ENCODE results near the gene ABCB7. TPM values are rescaled to one million over a fixed set of nuclear protein-coding genes. Genes with fewer than 3 reads are reported as not detected.

Gene ABCB7
- total and polyA plus RNA-seq, 2 experiments from 2014 or later = 26.3 to 64.2 TPM

DNA sequence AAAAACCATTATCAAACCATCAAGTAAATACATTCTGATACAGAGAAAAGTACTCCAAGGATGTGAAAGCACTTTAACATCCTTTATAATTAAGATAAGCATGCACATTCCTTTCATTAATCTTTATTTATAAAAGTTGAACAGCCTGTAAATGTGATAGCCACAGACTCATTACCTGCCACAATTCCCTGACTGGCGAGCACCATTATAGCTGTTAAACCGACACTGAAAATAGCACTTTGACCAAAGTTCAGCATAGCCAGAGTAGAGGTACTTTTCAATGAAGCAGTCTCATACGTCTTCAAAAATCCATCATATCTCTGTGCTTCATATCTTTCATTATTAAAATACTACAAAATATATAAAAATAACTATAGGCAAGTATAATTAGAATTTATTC lies 84.7 kb downstream of the ABCB7 start (continued):
- TF ChIP-seq, protein P1, sequence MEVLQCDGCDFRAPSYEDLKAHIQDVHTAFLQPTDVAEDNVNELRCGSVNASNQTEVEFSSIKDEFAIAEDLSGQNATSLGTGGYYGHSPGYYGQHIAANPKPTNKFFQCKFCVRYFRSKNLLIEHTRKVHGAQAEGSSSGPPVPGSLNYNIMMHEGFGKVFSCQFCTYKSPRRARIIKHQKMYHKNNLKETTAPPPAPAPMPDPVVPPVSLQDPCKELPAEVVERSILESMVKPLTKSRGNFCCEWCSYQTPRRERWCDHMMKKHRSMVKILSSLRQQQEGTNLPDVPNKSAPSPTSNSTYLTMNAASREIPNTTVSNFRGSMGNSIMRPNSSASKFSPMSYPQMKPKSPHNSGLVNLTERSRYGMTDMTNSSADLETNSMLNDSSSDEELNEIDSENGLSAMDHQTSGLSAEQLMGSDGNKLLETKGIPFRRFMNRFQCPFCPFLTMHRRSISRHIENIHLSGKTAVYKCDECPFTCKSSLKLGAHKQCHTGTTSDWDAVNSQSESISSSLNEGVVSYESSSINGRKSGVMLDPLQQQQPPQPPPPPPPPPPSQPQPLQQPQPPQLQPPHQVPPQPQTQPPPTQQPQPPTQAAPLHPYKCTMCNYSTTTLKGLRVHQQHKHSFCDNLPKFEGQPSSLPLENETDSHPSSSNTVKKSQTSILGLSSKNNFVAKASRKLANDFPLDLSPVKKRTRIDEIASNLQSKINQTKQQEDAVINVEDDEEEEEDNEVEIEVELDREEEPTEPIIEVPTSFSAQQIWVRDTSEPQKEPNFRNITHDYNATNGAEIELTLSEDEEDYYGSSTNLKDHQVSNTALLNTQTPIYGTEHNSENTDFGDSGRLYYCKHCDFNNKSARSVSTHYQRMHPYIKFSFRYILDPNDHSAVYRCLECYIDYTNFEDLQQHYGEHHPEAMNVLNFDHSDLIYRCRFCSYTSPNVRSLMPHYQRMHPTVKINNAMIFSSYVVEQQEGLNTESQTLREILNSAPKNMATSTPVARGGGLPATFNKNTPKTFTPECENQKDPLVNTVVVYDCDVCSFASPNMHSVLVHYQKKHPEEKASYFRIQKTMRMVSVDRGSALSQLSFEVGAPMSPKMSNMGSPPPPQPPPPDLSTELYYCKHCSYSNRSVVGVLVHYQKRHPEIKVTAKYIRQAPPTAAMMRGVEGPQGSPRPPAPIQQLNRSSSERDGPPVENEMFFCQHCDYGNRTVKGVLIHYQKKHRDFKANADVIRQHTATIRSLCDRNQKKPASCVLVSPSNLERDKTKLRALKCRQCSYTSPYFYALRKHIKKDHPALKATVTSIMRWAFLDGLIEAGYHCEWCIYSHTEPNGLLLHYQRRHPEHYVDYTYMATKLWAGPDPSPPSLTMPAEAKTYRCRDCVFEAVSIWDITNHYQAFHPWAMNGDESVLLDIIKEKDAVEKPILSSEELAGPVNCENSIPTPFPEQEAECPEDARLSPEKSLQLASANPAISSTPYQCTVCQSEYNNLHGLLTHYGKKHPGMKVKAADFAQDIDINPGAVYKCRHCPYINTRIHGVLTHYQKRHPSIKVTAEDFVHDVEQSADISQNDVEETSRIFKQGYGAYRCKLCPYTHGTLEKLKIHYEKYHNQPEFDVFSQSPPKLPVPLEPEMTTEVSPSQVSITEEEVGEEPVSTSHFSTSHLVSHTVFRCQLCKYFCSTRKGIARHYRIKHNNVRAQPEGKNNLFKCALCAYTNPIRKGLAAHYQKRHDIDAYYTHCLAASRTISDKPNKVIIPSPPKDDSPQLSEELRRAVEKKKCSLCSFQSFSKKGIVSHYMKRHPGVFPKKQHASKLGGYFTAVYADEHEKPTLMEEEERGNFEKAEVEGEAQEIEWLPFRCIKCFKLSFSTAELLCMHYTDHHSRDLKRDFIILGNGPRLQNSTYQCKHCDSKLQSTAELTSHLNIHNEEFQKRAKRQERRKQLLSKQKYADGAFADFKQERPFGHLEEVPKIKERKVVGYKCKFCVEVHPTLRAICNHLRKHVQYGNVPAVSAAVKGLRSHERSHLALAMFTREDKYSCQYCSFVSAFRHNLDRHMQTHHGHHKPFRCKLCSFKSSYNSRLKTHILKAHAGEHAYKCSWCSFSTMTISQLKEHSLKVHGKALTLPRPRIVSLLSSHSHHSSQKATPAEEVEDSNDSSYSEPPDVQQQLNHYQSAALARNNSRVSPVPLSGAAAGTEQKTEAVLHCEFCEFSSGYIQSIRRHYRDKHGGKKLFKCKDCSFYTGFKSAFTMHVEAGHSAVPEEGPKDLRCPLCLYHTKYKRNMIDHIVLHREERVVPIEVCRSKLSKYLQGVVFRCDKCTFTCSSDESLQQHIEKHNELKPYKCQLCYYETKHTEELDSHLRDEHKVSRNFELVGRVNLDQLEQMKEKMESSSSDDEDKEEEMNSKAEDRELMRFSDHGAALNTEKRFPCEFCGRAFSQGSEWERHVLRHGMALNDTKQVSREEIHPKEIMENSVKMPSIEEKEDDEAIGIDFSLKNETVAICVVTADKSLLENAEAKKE (CRISPR knock-in tag; IDR thresholded peaks at IDR 0.05) = no peak

DNA sequence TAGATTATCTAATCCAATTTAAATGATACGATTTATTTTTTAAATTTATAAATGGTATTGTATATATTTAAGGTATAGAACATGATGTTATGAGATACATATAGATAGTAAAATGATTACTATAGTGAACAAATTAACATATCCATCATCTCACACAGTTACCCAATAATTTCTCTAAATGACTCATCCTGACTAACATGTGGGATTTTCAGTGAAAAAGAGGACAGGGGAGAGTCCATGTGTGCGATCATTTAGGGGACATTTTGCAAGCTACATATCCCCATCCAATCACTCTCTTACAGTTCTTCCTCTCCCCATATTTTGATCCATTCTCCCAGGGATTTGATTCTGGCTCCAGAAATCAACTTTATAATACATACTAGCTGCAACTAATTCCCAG lies 88.2 kb downstream of the ABCB7 start:
- no peaks in the 10 kb centered on the region for H3K27me3 Mint-ChIP-seq (ENCODE audit: insufficient read depth, low read depth, poor library complexity)
- H3K27ac ChIP-seq (ENCODE audit: low read depth) = no peak overlapping the region
- ATAC-seq = no peak

DNA sequence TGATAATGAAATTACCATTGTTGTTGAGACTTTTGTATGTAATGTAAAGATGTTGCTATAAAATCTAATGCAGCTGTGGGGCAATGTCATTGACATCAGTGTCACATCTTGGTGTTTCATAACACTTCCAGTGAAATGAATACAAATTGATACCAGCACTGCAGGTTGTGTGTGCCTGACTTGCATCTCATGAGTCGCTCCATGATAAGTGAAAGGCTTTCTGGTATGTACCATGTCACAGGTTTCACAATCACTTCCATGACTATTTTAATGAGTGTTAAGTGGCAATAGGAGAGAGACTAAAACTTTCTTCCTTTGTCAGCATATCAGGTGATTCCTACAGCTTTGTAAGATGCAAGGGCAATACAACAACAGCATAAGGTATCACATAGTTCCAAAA lies 94.4 kb downstream of the ABCB7 start:
- H3K27ac Mint-ChIP-seq = no peak overlapping the region
- Histone ChIP-seq H3K4me1 (ENCODE audit: insufficient read depth) (no peaks in the 10 kb centered on the region), H3K9me2 (ENCODE audit: insufficient read depth) (no peaks in the 10 kb centered on the region), H3K4me3 (no peak overlapping the region), H3K27ac (ENCODE audit: low read depth) (no peak overlapping the region), H3K4me2 (no peak overlapping the region), H3F3A (replicated peaks; ENCODE audit: low read depth) (no peaks in the 10 kb centered on the region), H3K27me3 (ENCODE audit: insufficient read depth) (no peaks in the 10 kb centered on the region), H3K79me2 (replicated peaks; ENCODE audit: insufficient read depth) (no peaks in the 10 kb centered on the region), H4K20me1 (replicated peaks; ENCODE audit: insufficient read depth) (no peaks in the 10 kb centered on the region), H3K36me3 (ENCODE audit: insufficient read depth) (no peaks in the 10 kb centered on the region), H2AFZ (no peak overlapping the region)
- no peaks in the 10 kb centered on the region for H3K4me1 Mint-ChIP-seq
- H3K9me3 Mint-ChIP-seq = no peaks in the 10 kb centered on the region
- no peaks in the 10 kb centered on the region; the same call in 2 of the 3 replicates for H3K36me3 Mint-ChIP-seq (ENCODE audit: low read depth)
- DNase-seq (ENCODE audit: low spot score) = no peak
- no peak for ATAC-seq
- H3K27me3 Mint-ChIP-seq (ENCODE audit: insufficient read depth, low read depth, poor library complexity) = no peaks in the 10 kb centered on the region
- TF ChIP-seq STAT1 (IDR thresholded peaks at IDR 0.05; ENCODE audit: unreplicated experiment) = no peak
- TF ChIP-seq JUNB (IDR thresholded peaks at IDR 0.05; ENCODE audit: unreplicated experiment) = no peak
- no peak for TF ChIP-seq EZH2phosphoT487 (IDR thresholded peaks at IDR 0.05; ENCODE audit: unreplicated experiment)
- no peak overlapping the region for H3K4me3 Mint-ChIP-seq

More for the DNA sequence above, 88.2 kb downstream of the ABCB7 start:
- Histone ChIP-seq H3F3A (replicated peaks; ENCODE audit: low read depth) (no peaks in the 10 kb centered on the region), H4K20me1 (replicated peaks; ENCODE audit: insufficient read depth) (no peaks in the 10 kb centered on the region), H3K79me2 (replicated peaks; ENCODE audit: insufficient read depth) (no peaks in the 10 kb centered on the region), H3K4me2 (no peak overlapping the region), H3K36me3 (ENCODE audit: insufficient read depth) (no peaks in the 10 kb centered on the region), H3K4me1 (ENCODE audit: insufficient read depth) (no peaks in the 10 kb centered on the region), H2AFZ (no peak overlapping the region), H3K4me3 (no peak overlapping the region), H3K9me2 (ENCODE audit: insufficient read depth) (no peaks in the 10 kb centered on the region), H3K27me3 (ENCODE audit: insufficient read depth) (no peaks in the 10 kb centered on the region)
- H3K4me1 Mint-ChIP-seq = no peaks in the 10 kb centered on the region
- no peak overlapping the region for H3K27ac Mint-ChIP-seq
- no peak overlapping the region for H3K4me3 Mint-ChIP-seq
- H3K36me3 Mint-ChIP-seq (ENCODE audit: low read depth) = no peaks in the 10 kb centered on the region; the same call in 2 of the 3 replicates
- DNase-seq (ENCODE audit: low spot score) = no peak
- no peaks in the 10 kb centered on the region for H3K9me3 Mint-ChIP-seq
- TF ChIP-seq ZNF114 (CRISPR knock-in tag; IDR thresholded peaks at IDR 0.05) (no peak), CREB1 (CRISPR knock-in tag; IDR thresholded peaks at IDR 0.05; ENCODE audit: low read depth) (no peak), NANOG (IDR thresholded peaks at IDR 0.05; ENCODE audit: borderline replicate concordance) (no peak), EZH2 (IDR thresholded peaks at IDR 0.05; ENCODE audit: low read depth, unreplicated experiment) (no peak)
